WTC11 (cell line): ENCODE measurements around the gene C16orf90. TPM values are rescaled to one million over a fixed set of nuclear protein-coding genes. Genes with fewer than 3 reads are reported as not detected.

ENCODE experiments used
- ATAC-seq: fragments of 200-7000 bp; cut with Tn5 transposase; 2 replicates; pipeline ENCODE4 v1.10.0; 2021; ENCODE audit warnings: mild to moderate bottlenecking, moderate library complexity
- CTCF ChIA-PET: fragments of 300-600 bp; sonication (Branson Sonifier 250); formaldehyde crosslinking; loops from one replicate; lab custom pipeline; 2021; ENCODE audit warnings: antibody characterized with exemption; lab: Charles Lee
- POLR2A ChIA-PET: fragments of 350-600 bp; sonication (Branson Sonifier 250); formaldehyde crosslinking; loops from one replicate; lab custom pipeline; 2021; ENCODE audit warnings: antibody characterized with exemption; lab: Charles Lee
- DNase-seq: peaks from one replicate; pipeline ENCODE4 v3.0.0; 2021; ENCODE audit warnings: low spot score
- H3K27ac Mint-ChIP-seq: 2 replicates; pipeline ENCODE4 v1.8.0; 2021; ENCODE audit warnings: mixed read lengths
- H3K27me3 Mint-ChIP-seq: 2 replicates; pipeline ENCODE4 v1.8.0; 2021; ENCODE audit warnings: low read depth, mild to moderate bottlenecking, moderate library complexity, mixed read lengths
- H3K36me3 Mint-ChIP-seq: 2 replicates; pipeline ENCODE4 v1.8.0; 2021; ENCODE audit warnings: mixed read lengths
- H3K4me1 Mint-ChIP-seq: 2 replicates; pipeline ENCODE4 v1.8.0; 2022; ENCODE audit warnings: mixed read lengths
- H3K4me3 Mint-ChIP-seq: 2 replicates; pipeline ENCODE4 v1.8.0; 2021; ENCODE audit warnings: mild to moderate bottlenecking, moderate library complexity, mixed read lengths
- H3K9me3 Mint-ChIP-seq: 2 replicates; pipeline ENCODE4 v1.8.0; 2021; ENCODE audit warnings: mixed read lengths
- GABPB1 ChIP-seq: sonication (generic); formaldehyde crosslinking; IDR thresholded peaks from 2 replicates; pipeline ENCODE4 v1.8.1; 2023; ENCODE audit warnings: mild to moderate bottlenecking, missing genetic modification reagents
- GTF2I ChIP-seq: fragments of 250-450 bp; sonication (Bioruptor Pico); conservative IDR thresholded peaks from 2 replicates; pipeline ENCODE4 v1.4.0; 2021; ENCODE audit warnings: mild to moderate bottlenecking
- NR1H2 ChIP-seq: sonication (generic); formaldehyde crosslinking; IDR thresholded peaks from 2 replicates; pipeline ENCODE4 v1.9.0; 2021; ENCODE audit warnings: mild to moderate bottlenecking, moderate library complexity, missing genetic modification reagents
- OVOL2 ChIP-seq: fragments of 250-450 bp; sonication (Bioruptor Pico); IDR thresholded peaks from 2 replicates; pipeline ENCODE4 v1.9.0; 2021; ENCODE audit warnings: mild to moderate bottlenecking, borderline replicate concordance
- SMAD3 ChIP-seq: sonication (generic); formaldehyde crosslinking; IDR thresholded peaks from 2 replicates; pipeline ENCODE4 v1.8.0; 2022; ENCODE audit warnings: missing genetic modification reagents, mild to moderate bottlenecking, borderline replicate concordance
- SMAD4 ChIP-seq: sonication (generic); formaldehyde crosslinking; IDR thresholded peaks from 2 replicates; pipeline ENCODE4 v1.8.0; 2022; ENCODE audit warnings: mild to moderate bottlenecking, missing genetic modification reagents
- ZMAT4 ChIP-seq: fragments of 250-450 bp; sonication (Bioruptor Pico); IDR thresholded peaks from 2 replicates; pipeline ENCODE4 v1.9.0; 2021; ENCODE audit warnings: mild to moderate bottlenecking
- ZNF263 ChIP-seq: sonication (generic); formaldehyde crosslinking; IDR thresholded peaks from 2 replicates; pipeline ENCODE4 v1.8.1; 2022; ENCODE audit warnings: low read depth, mild to moderate bottlenecking, moderate library complexity, missing genetic modification reagents
- ZNF423 ChIP-seq: fragments of 250-450 bp; sonication (Bioruptor Pico); IDR thresholded peaks from 2 replicates; pipeline ENCODE4 v2.1.2; 2022; ENCODE audit warnings: mild to moderate bottlenecking, moderate library complexity
- total RNA-seq: library from RNA; stranded (reverse); gene quantifications from 3 replicates; pipeline ENCODE4 v1.2.3, GENCODE V29; 2021
- TF ChIP-seq, protein P1 (sequence below): sonication (generic); formaldehyde crosslinking; conservative IDR thresholded peaks from 2 replicates; pipeline ENCODE4 v1.8.1; 2023; ENCODE audit warnings: mild to moderate bottlenecking, low read depth, missing genetic modification reagents, moderate library complexity
- TF ChIP-seq, protein P2 (sequence below): sonication (generic); formaldehyde crosslinking; IDR thresholded peaks from 2 replicates; pipeline ENCODE4 v1.8.1; 2023; ENCODE audit warnings: mild to moderate bottlenecking, missing genetic modification reagents, moderate library complexity
- TF ChIP-seq, protein P3 (sequence below): fragments of 250-450 bp; sonication (Bioruptor Pico); IDR thresholded peaks from 2 replicates; pipeline ENCODE4 v1.8.0; 2021; ENCODE audit warnings: mild to moderate bottlenecking
- TF ChIP-seq, protein P4 (sequence below): sonication (generic); formaldehyde crosslinking; IDR thresholded peaks from 2 replicates; pipeline ENCODE4 v1.8.0; 2023; ENCODE audit warnings: missing genetic modification reagents, mild to moderate bottlenecking, borderline replicate concordance
- TF ChIP-seq, protein P5 (sequence below): fragments of 250-450 bp; sonication (Bioruptor Pico); IDR thresholded peaks from 2 replicates; pipeline ENCODE4 v1.9.0; 2021; ENCODE audit warnings: mild to moderate bottlenecking
- TF ChIP-seq, protein P6 (sequence below): fragments of 250-450 bp; sonication (Bioruptor Pico); IDR thresholded peaks from 2 replicates; pipeline ENCODE4 v2.1.2; 2022; ENCODE audit warnings: mild to moderate bottlenecking, moderate library complexity
- TF ChIP-seq, protein P7 (sequence below): fragments of 250-450 bp; sonication (Bioruptor Pico); conservative IDR thresholded peaks from 2 replicates; pipeline ENCODE4 v1.9.0; 2021; ENCODE audit warnings: mild to moderate bottlenecking

C16orf90 gene
- total RNA-seq, 1 experiment from 2014 or later, result not detected

DNA sequence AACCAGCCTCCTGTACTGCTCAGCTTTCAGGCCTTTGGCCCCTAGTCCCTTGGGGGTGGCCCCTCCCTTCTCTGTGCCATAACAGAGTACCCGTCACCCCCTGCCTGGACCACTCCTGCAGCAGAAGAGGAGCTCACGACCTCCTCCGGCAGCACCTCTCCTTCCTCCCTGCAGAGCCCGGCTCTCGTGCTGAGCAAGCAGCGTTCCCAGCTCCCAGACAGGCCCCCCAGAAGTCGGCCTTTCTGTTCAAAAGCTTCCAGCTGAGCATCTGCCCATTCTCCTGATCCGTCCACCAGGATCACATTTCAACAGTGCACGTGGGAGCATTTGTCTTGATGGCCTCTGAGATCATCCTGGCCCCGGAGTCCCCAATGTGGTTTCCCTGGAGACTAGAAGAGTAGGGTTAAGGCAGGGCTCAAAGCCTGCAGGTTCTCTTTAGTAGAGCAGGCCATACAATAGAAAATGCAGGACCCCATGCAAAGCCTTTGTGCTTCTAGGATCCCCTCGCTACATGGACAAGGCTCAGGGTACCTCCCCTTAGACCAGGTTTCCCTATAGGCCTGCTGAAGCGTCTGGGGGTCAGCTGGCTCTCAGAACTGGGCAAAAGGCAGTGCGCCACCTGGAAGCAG is 46.4 kb upstream of the C16orf90 start:
- no peaks in the 10 kb centered on the region for H3K27me3 Mint-ChIP-seq
- DNase-seq (no peak), ATAC-seq (peak; percentile 56)
- POLR2A ChIA-PET, result no interaction called here
- TF ChIP-seq, protein P1, sequence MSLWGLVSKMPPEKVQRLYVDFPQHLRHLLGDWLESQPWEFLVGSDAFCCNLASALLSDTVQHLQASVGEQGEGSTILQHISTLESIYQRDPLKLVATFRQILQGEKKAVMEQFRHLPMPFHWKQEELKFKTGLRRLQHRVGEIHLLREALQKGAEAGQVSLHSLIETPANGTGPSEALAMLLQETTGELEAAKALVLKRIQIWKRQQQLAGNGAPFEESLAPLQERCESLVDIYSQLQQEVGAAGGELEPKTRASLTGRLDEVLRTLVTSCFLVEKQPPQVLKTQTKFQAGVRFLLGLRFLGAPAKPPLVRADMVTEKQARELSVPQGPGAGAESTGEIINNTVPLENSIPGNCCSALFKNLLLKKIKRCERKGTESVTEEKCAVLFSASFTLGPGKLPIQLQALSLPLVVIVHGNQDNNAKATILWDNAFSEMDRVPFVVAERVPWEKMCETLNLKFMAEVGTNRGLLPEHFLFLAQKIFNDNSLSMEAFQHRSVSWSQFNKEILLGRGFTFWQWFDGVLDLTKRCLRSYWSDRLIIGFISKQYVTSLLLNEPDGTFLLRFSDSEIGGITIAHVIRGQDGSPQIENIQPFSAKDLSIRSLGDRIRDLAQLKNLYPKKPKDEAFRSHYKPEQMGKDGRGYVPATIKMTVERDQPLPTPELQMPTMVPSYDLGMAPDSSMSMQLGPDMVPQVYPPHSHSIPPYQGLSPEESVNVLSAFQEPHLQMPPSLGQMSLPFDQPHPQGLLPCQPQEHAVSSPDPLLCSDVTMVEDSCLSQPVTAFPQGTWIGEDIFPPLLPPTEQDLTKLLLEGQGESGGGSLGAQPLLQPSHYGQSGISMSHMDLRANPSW (CRISPR knock-in tag), result no peak
- peak; percentile 60; the same call in 1 of the 2 replicates for TF ChIP-seq GTF2I (CRISPR knock-in tag)
- peak; percentile 53 for TF ChIP-seq ZNF423 (CRISPR knock-in tag)
- TF ChIP-seq NR1H2, result no peak
- no peak for TF ChIP-seq ZNF263 (CRISPR knock-in tag)
- no peak for TF ChIP-seq GABPB1 (CRISPR knock-in tag)
- TF ChIP-seq, protein P2, sequence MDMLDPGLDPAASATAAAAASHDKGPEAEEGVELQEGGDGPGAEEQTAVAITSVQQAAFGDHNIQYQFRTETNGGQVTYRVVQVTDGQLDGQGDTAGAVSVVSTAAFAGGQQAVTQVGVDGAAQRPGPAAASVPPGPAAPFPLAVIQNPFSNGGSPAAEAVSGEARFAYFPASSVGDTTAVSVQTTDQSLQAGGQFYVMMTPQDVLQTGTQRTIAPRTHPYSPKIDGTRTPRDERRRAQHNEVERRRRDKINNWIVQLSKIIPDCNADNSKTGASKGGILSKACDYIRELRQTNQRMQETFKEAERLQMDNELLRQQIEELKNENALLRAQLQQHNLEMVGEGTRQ, result no peak
- TF ChIP-seq, protein P3, sequence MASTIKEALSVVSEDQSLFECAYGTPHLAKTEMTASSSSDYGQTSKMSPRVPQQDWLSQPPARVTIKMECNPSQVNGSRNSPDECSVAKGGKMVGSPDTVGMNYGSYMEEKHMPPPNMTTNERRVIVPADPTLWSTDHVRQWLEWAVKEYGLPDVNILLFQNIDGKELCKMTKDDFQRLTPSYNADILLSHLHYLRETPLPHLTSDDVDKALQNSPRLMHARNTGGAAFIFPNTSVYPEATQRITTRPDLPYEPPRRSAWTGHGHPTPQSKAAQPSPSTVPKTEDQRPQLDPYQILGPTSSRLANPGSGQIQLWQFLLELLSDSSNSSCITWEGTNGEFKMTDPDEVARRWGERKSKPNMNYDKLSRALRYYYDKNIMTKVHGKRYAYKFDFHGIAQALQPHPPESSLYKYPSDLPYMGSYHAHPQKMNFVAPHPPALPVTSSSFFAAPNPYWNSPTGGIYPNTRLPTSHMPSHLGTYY, result no peak
- CTCF ChIA-PET, result no interaction called here
- no peak overlapping the region for H3K4me3 Mint-ChIP-seq
- H3K4me1 Mint-ChIP-seq, result peaks cover 8% of the 10 kb centered on the region
- no peaks in the 10 kb centered on the region for H3K9me3 Mint-ChIP-seq
- H3K36me3 Mint-ChIP-seq, result peaks cover 8% of the 10 kb centered on the region; the same call in 1 of the 2 replicates
- H3K27ac Mint-ChIP-seq, result peak overlapping the region; percentile 53; the same call in 1 of the 2 replicates

- POLR2A ChIA-PET, result no interaction called here
- TF ChIP-seq ZMAT4 (CRISPR knock-in tag), result no peak
- TF ChIP-seq SMAD4 (CRISPR knock-in tag), result no peak
- TF ChIP-seq, protein P4, sequence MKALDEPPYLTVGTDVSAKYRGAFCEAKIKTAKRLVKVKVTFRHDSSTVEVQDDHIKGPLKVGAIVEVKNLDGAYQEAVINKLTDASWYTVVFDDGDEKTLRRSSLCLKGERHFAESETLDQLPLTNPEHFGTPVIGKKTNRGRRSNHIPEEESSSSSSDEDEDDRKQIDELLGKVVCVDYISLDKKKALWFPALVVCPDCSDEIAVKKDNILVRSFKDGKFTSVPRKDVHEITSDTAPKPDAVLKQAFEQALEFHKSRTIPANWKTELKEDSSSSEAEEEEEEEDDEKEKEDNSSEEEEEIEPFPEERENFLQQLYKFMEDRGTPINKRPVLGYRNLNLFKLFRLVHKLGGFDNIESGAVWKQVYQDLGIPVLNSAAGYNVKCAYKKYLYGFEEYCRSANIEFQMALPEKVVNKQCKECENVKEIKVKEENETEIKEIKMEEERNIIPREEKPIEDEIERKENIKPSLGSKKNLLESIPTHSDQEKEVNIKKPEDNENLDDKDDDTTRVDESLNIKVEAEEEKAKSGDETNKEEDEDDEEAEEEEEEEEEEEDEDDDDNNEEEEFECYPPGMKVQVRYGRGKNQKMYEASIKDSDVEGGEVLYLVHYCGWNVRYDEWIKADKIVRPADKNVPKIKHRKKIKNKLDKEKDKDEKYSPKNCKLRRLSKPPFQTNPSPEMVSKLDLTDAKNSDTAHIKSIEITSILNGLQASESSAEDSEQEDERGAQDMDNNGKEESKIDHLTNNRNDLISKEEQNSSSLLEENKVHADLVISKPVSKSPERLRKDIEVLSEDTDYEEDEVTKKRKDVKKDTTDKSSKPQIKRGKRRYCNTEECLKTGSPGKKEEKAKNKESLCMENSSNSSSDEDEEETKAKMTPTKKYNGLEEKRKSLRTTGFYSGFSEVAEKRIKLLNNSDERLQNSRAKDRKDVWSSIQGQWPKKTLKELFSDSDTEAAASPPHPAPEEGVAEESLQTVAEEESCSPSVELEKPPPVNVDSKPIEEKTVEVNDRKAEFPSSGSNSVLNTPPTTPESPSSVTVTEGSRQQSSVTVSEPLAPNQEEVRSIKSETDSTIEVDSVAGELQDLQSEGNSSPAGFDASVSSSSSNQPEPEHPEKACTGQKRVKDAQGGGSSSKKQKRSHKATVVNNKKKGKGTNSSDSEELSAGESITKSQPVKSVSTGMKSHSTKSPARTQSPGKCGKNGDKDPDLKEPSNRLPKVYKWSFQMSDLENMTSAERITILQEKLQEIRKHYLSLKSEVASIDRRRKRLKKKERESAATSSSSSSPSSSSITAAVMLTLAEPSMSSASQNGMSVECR, result no peak
- TF ChIP-seq GTF2I (CRISPR knock-in tag), result no peak
- TF ChIP-seq, protein P5, sequence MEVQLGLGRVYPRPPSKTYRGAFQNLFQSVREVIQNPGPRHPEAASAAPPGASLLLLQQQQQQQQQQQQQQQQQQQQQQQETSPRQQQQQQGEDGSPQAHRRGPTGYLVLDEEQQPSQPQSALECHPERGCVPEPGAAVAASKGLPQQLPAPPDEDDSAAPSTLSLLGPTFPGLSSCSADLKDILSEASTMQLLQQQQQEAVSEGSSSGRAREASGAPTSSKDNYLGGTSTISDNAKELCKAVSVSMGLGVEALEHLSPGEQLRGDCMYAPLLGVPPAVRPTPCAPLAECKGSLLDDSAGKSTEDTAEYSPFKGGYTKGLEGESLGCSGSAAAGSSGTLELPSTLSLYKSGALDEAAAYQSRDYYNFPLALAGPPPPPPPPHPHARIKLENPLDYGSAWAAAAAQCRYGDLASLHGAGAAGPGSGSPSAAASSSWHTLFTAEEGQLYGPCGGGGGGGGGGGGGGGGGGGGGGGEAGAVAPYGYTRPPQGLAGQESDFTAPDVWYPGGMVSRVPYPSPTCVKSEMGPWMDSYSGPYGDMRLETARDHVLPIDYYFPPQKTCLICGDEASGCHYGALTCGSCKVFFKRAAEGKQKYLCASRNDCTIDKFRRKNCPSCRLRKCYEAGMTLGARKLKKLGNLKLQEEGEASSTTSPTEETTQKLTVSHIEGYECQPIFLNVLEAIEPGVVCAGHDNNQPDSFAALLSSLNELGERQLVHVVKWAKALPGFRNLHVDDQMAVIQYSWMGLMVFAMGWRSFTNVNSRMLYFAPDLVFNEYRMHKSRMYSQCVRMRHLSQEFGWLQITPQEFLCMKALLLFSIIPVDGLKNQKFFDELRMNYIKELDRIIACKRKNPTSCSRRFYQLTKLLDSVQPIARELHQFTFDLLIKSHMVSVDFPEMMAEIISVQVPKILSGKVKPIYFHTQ (CRISPR knock-in tag), result no peak
- no peak for TF ChIP-seq SMAD3 (CRISPR knock-in tag)
- TF ChIP-seq OVOL2 (CRISPR knock-in tag), result no peak
- TF ChIP-seq, protein P6, sequence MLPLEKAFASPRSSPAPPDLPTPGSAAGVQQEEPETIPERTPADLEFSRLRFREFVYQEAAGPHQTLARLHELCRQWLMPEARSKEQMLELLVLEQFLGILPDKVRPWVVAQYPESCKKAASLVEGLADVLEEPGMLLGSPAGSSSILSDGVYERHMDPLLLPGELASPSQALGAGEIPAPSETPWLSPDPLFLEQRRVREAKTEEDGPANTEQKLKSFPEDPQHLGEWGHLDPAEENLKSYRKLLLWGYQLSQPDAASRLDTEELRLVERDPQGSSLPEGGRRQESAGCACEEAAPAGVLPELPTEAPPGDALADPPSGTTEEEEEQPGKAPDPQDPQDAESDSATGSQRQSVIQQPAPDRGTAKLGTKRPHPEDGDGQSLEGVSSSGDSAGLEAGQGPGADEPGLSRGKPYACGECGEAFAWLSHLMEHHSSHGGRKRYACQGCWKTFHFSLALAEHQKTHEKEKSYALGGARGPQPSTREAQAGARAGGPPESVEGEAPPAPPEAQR (CRISPR knock-in tag), result no peak
- TF ChIP-seq, protein P7, sequence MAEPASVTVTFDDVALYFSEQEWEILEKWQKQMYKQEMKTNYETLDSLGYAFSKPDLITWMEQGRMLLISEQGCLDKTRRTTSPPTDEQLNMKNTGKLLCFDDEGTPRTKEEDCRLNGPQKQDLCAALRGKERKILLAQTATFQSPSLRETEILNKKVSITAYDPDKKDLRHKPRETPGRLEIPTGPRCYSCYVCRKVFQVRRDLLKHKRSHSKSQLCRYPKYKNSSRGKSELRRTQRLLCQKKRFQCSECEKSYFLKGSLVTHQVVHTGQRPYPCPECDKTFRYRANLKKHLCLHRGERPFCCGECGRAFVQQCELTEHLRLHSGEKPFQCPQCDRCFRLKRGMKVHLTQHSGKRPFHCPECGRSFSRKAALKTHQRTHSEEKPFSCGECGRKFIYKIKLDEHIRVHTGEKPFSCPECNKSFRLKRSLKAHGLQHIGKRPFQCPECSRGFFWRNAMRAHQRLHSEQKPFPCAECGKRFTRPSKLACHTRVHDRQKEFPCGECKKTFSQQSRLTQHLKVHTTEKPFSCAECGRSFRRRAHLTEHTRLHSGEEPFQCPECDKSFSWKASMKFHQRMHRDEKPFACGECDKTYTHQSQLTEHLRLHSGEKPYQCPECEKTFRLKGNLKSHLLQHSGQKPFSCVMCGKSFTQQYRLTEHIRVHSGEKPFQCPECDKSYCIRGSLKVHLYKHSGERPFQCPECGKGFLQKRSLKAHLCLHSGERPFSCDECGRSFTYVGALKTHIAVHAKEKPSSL (CRISPR knock-in tag), result no peak
These were observed 42.9 kb upstream of the C16orf90 start for GRCh38 chr16:3538222-3538621.

More at GRCh38 chr16:3538222-3538621, 42.9 kb upstream of the C16orf90 start:
- Mint-ChIP-seq H3K9me3 (no peaks in the 10 kb centered on the region), H3K36me3 (peaks cover 13% of the 10 kb centered on the region; the same call in 1 of the 2 replicates), H3K4me3 (no peak overlapping the region), H3K27ac (no peak overlapping the region), H3K4me1 (peaks cover 8% of the 10 kb centered on the region), H3K27me3 (no peaks in the 10 kb centered on the region)
- no peak for DNase-seq
- no peak for ATAC-seq
- CTCF ChIA-PET, result no interaction called here
